ENCODE data around the gene UCK2. TPM values are rescaled to one million over a fixed set of nuclear protein-coding genes. Genes with fewer than 3 reads are reported as not detected.

The UCK2 gene
- total RNA-seq, 1 experiment from 2014 or later: 88.4 TPM

DNA sequence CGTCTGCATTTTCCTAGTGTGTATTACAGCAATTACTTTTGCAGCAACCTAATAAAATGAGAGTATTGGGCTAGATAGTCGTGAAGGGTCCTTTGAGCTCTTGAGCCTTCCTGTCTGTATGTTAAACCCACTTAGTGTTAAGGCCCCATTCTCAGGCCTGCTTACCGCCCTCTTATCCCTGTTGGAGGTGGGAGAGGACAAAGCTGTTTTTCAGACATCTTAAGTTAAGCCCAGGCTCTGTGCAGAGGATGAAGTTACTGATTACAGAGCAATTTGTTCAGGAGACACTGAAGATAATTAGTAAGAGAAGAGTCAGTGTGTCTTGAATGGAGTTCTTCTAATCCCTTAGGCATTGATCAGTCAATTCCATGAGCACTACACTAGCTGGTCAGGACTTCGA is 114.6 kb downstream of the UCK2 start:
- H3K9ac ChIP-seq (ENCODE audit: low read length): no peak overlapping the region
- BruUV-seq (replicated peaks): no TSS peak
- H3K79me2 ChIP-seq (ENCODE audit: insufficient read depth, low read length): no peaks in the 10 kb centered on the region
- DNase-seq (ENCODE audit: low read depth, low spot score): no peak
- no peaks in the 10 kb centered on the region for H3K36me3 ChIP-seq (ENCODE audit: control insufficient read depth in 1 of 2, insufficient read depth in 2 of 2, low read length in 2 of 2)
- no peak for ATAC-seq
- H2AFZ ChIP-seq (ENCODE audit: low read depth, low read length, poor library complexity, severe bottlenecking): no peak overlapping the region
- TF ChIP-seq, protein P1, sequence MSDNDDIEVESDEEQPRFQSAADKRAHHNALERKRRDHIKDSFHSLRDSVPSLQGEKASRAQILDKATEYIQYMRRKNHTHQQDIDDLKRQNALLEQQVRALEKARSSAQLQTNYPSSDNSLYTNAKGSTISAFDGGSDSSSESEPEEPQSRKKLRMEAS (IDR thresholded peaks at IDR 0.05): no peak
- TF ChIP-seq POLR2A (IDR thresholded peaks at IDR 0.05; ENCODE audit: borderline replicate concordance, extremely low read depth, insufficient read depth, insufficient read length) (no peak), RAD21 (IDR thresholded peaks at IDR 0.05; ENCODE audit: low read depth) (no peak), ZNF274 (IDR thresholded peaks at IDR 0.05; ENCODE audit: low read depth, low read length) (no peak), CEBPB (IDR thresholded peaks at IDR 0.05; ENCODE audit: low read depth) (no peak)
- TF ChIP-seq, protein P2, sequence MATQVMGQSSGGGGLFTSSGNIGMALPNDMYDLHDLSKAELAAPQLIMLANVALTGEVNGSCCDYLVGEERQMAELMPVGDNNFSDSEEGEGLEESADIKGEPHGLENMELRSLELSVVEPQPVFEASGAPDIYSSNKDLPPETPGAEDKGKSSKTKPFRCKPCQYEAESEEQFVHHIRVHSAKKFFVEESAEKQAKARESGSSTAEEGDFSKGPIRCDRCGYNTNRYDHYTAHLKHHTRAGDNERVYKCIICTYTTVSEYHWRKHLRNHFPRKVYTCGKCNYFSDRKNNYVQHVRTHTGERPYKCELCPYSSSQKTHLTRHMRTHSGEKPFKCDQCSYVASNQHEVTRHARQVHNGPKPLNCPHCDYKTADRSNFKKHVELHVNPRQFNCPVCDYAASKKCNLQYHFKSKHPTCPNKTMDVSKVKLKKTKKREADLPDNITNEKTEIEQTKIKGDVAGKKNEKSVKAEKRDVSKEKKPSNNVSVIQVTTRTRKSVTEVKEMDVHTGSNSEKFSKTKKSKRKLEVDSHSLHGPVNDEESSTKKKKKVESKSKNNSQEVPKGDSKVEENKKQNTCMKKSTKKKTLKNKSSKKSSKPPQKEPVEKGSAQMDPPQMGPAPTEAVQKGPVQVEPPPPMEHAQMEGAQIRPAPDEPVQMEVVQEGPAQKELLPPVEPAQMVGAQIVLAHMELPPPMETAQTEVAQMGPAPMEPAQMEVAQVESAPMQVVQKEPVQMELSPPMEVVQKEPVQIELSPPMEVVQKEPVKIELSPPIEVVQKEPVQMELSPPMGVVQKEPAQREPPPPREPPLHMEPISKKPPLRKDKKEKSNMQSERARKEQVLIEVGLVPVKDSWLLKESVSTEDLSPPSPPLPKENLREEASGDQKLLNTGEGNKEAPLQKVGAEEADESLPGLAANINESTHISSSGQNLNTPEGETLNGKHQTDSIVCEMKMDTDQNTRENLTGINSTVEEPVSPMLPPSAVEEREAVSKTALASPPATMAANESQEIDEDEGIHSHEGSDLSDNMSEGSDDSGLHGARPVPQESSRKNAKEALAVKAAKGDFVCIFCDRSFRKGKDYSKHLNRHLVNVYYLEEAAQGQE (IDR thresholded peaks at IDR 0.05; ENCODE audit: low read depth): no peak
- TF ChIP-seq, protein P3, sequence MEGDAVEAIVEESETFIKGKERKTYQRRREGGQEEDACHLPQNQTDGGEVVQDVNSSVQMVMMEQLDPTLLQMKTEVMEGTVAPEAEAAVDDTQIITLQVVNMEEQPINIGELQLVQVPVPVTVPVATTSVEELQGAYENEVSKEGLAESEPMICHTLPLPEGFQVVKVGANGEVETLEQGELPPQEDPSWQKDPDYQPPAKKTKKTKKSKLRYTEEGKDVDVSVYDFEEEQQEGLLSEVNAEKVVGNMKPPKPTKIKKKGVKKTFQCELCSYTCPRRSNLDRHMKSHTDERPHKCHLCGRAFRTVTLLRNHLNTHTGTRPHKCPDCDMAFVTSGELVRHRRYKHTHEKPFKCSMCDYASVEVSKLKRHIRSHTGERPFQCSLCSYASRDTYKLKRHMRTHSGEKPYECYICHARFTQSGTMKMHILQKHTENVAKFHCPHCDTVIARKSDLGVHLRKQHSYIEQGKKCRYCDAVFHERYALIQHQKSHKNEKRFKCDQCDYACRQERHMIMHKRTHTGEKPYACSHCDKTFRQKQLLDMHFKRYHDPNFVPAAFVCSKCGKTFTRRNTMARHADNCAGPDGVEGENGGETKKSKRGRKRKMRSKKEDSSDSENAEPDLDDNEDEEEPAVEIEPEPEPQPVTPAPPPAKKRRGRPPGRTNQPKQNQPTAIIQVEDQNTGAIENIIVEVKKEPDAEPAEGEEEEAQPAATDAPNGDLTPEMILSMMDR (IDR thresholded peaks at IDR 0.05 in 2 of 3, conservative IDR thresholded peaks at IDR 0.05 in 1 of 3; ENCODE audit: borderline replicate concordance in 1 of 3, insufficient read depth in 1 of 3, low read depth in 2 of 3, low read length in 2 of 3): no peak
- H4K20me1 ChIP-seq (ENCODE audit: insufficient read depth): no peaks in the 10 kb centered on the region
- intact Hi-C loops (cut with micrococcal nuclease): no loop called here
- CTCF ChIA-PET: no interaction called here
- no peak overlapping the region for H3K27ac ChIP-seq (ENCODE audit: low read depth, low read length)
- H3K4me3 ChIP-seq (replicated peaks in 1 of 2; ENCODE audit: low read depth in 1 of 2, low read length in 2 of 2): no peak overlapping the region
- POLR2A ChIA-PET: no interaction called here
- no peaks in the 10 kb centered on the region for H3K9me3 ChIP-seq (ENCODE audit: control insufficient read depth in 1 of 2, insufficient read depth in 1 of 2, low read depth in 1 of 2, low read length in 2 of 2)
- peaks cover 42% of the 10 kb centered on the region for H3K27me3 ChIP-seq (ENCODE audit: insufficient read depth, low read length)
- no peak overlapping the region for H3K4me2 ChIP-seq (ENCODE audit: low read length)
- no peaks in the 10 kb centered on the region for H3K4me1 ChIP-seq (ENCODE audit: control insufficient read depth in 1 of 2, insufficient read depth in 2 of 2, low read length in 2 of 2)
- RAD21 ChIA-PET (ENCODE audit: low non-redundant PET in 1 of 2, low total read pairs in 2 of 2, uncharacterized antibody in 2 of 2, unreplicated experiment in 2 of 2): no interaction called here
- no peaks in the 10 kb centered on the region for H3K9me2 ChIP-seq (ENCODE audit: insufficient read depth)

Measured in HCT116 (cell line).